ENCODE measurements around the gene SPECC1. TPM values are rescaled to one million over a fixed set of nuclear protein-coding genes. Genes with fewer than 3 reads are reported as not detected.

Gene SPECC1
- total and polyA plus RNA-seq, 8 donors: 6.1 to 38.3 (median 7.1) TPM

DNA sequence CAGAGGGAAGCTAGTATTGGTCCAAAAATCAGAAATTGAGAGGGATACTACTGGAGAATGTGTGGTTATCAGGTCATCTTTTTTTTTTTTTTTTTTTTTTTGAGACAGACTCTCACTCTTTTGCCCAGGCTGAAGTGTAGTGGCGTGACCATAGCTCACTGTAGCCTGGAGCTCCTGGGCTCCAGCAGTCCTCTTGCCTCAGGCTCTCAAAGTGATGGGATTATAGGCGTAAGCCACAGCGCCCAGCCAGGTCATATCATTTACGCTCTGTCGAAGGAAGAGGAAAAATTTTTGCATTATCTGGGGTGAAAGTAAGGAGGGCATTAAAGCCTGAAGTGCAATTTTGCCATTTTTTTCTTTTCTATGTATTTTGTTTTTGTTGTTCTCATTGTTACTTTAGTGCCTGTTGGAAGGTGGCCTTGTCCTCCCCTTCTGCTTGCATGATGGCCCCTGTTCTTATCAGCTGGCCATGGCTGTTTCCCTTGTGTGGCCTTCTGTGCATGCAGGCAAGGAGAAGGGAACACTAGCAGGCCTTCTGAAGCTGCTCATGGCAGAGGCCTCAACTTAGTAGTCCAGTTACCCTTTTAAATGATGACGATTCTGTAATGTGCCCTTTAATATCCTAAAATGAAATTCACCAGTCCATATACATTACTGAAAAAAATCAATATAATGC, 118.3 kb downstream of the SPECC1 start:
- DNase-seq: no peak
- intact Hi-C loops (cut with DNase I): loop anchor here in 1 of 2 donors (10.0 kb wide), 1 partner anchor 97 kb away; no protein-coding TSS in a partner anchor
- ATAC-seq: no peak
- no peaks in the 10 kb centered on the region for H3K36me3 ChIP-seq
- no peak for TF ChIP-seq CTCF (IDR thresholded peaks at IDR 0.05)
- no peak overlapping the region for H3K27ac ChIP-seq
- H3K4me1 ChIP-seq: no peaks in the 10 kb centered on the region
- H3K27me3 ChIP-seq: no peaks in the 10 kb centered on the region
- H3K9me3 ChIP-seq: no peaks in the 10 kb centered on the region
- H3K4me3 ChIP-seq: no peak overlapping the region

DNA sequence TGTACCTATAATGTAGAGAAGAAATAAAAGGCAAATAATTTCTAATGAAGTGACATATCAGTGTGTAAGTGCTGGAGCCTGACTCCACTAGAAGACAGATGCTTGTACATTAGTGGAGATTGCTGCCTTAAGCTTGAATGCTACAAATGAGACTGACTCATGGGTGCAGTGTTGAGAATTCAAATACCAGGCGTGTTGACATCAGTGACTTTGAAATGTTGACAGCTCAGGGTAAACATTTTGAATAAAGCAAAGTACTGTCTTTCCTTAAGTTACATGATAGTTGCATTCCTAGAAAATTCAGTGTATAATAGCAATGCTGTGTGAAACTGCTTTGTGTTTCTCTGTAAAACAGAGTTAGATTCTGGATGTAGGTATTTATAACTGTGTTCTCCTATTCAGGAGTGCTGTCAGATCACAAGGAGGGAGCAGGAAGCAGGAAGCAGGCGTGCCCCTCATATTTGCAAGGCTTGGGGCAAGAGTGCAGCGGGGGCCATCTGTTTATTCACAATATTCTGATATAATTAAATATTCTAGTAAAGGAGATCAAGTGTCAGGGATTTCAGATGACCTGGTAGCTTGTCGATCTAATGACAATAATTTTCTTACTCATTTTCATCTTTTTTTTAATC, 119.0 kb downstream of the SPECC1 start:
- H3K36me3 ChIP-seq: no peaks in the 10 kb centered on the region
- H3K27ac ChIP-seq: no peak overlapping the region
- peak; percentile 47 for ATAC-seq
- no peak for TF ChIP-seq CTCF (IDR thresholded peaks at IDR 0.05)
- no peaks in the 10 kb centered on the region for H3K27me3 ChIP-seq
- no peak overlapping the region for H3K4me3 ChIP-seq
- intact Hi-C loops (cut with DNase I): loop anchor here in 1 of 2 donors (10.0 kb wide), 1 partner anchor 97 kb away; no protein-coding TSS in a partner anchor
- no peaks in the 10 kb centered on the region for H3K9me3 ChIP-seq
- no peak for DNase-seq
- H3K4me1 ChIP-seq: no peaks in the 10 kb centered on the region

GRCh38 chr17:20133517-20133916, 124.4 kb downstream of the SPECC1 start:
- Histone ChIP-seq H3K4me3 (no peak overlapping the region), H3K27me3 (no peaks in the 10 kb centered on the region), H3K36me3 (no peaks in the 10 kb centered on the region), H3K9me3 (no peaks in the 10 kb centered on the region), H3K4me1 (no peaks in the 10 kb centered on the region), H3K27ac (no peak overlapping the region)
- ATAC-seq: no peak
- TF ChIP-seq CTCF (IDR thresholded peaks at IDR 0.05): no peak
- intact Hi-C loops (cut with DNase I): no loop called here
- no peak for DNase-seq

DNA sequence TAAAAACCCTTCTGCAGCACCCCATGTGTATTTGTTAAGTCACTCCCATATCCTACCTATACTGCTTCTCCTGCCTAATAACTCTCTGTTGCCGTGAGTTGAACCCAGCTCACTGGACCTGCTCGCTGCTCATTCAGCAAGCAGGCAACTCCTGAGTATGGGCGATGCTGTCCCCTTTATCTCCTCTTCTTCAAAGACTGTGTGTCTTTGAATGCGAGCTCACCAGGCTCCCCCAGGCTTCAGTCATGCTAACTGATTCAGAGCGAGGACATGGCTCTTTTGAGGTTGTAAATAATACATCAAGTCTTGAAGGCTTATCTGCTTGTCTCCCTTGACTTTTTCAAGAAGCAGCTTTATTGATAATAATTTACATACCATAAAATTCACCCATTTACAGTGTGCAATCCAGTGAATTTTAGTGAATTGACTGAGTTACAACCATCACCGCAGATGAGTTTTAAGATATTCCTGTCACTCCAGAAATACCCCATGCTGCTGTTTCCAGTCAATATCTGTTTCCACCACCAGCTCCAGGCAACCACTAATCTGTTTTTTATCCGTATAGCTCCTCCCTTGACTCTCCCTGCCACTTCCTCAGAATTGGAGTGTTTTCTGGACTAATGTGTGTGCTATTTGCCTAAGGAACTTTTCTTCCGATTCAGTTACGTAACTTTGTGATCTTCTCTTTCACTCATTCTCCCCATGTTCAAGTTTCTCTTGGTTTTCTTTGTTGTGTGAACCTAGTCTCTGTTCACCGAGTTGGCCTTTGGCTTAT, 132.2 kb downstream of the SPECC1 start:
- Histone ChIP-seq H3K9me3 (no peaks in the 10 kb centered on the region), H3K27me3 (no peaks in the 10 kb centered on the region), H3K4me3 (no peak overlapping the region), H3K4me1 (no peaks in the 10 kb centered on the region), H3K36me3 (no peaks in the 10 kb centered on the region), H3K27ac (no peak overlapping the region)
- TF ChIP-seq CTCF (IDR thresholded peaks at IDR 0.05): no peak
- intact Hi-C loops (cut with DNase I): no loop called here
- ATAC-seq (peak; percentile 27), DNase-seq (no peak)

GRCh38 chr17:20142268-20142667, 133.1 kb downstream of the SPECC1 start:
- no peak overlapping the region for H3K4me3 ChIP-seq
- ATAC-seq (no peak), DNase-seq (no peak)
- intact Hi-C loops (cut with DNase I): no loop called here
- no peaks in the 10 kb centered on the region for H3K27me3 ChIP-seq
- no peaks in the 10 kb centered on the region for H3K9me3 ChIP-seq
- TF ChIP-seq CTCF (IDR thresholded peaks at IDR 0.05): no peak
- no peaks in the 10 kb centered on the region for H3K36me3 ChIP-seq
- H3K27ac ChIP-seq: no peak overlapping the region
- H3K4me1 ChIP-seq: no peaks in the 10 kb centered on the region
